Testis (tissue), 5 donors: ENCODE data around the gene CHRNB4. TPM values are rescaled to one million over a fixed set of nuclear protein-coding genes. Genes with fewer than 3 reads are reported as not detected.
A peak's percentile ranks its signal among the peaks of the same experiment; 100 is the strongest.

Experiments
- DNase-seq: peaks from one replicate; pipeline ENCODE4 v3.0.0-alpha.2; 2019
- H3K27ac ChIP-seq, 2 donors: fragments of 200-600 bp; sonication (generic); one replicate each; pipeline ENCODE4 v1.5.1; 2019
- H3K27me3 ChIP-seq: fragments of 200-600 bp; sonication (generic); one replicate; pipeline ENCODE4 v1.5.1; 2019
- H3K36me3 ChIP-seq: fragments of 200-600 bp; sonication (generic); one replicate; pipeline ENCODE4 v1.5.1; 2017; ENCODE audit warnings: low read depth; ENCODE audit errors: missing control alignments
- H3K4me1 ChIP-seq: fragments of 200-600 bp; sonication (generic); one replicate; pipeline ENCODE4 v1.5.1; 2019
- H3K4me3 ChIP-seq, 2 donors: fragments of 200-600 bp; sonication (generic); one replicate each; pipeline ENCODE4 v1.5.1; 2017 to 2019
- H3K9me3 ChIP-seq: fragments of 200-600 bp; sonication (generic); one replicate; pipeline ENCODE4 v1.5.1; 2017
- POLR2A ChIP-seq: fragments of 450-650 bp; IDR thresholded peaks from one replicate; pipeline ENCODE4 v1.6.1; 2017; ENCODE audit warnings: antibody characterized with exemption, mild to moderate bottlenecking, moderate library complexity
- WGBS, 2 donors: methylation state at CpG; one replicate each; pipeline ENCODE4 v1.1.5; 2018; 5-methylcytosine and 5-hydroxymethylcytosine counted together
- intact Hi-C: fragments of 100-400 bp; cut with DNase I; formaldehyde crosslinking; loops from one replicate; pipeline ENCODE4 v1.15.1; 2023; ENCODE audit warnings: low total_unique reads
- long read RNA-seq, 2 donors: transcript quantifications; one replicate each; lab custom pipeline, GENCODE V29; 2026
- polyA plus RNA-seq: library from polyadenylated mRNA; stranded (reverse); fragments of 350-450 nt; fragmentation: Illumina TruSeq; extraction: RNeasy Lipid Tissue Mini Kit (QIAGEN cat#74804); gene quantifications from one replicate; pipeline ENCODE4 v1.2.3, GENCODE V29; 2014; ENCODE audit warnings: low read depth, low replicate concordance; ENCODE audit not compliant: insufficient read depth
- total RNA-seq, 2 donors: library from RNA; depleted of rRNA; stranded (reverse); fragments of >200 nt; gene quantifications; one replicate each; pipeline ENCODE4 v1.2.3, GENCODE V29; 2016
- TF ChIP-seq, protein P1 (sequence below), 3 experiments: fragments of 450-650 bp in 2 of 3; fragments of 200-600 bp in 1 of 3; sonication (generic) in 1 of 3; IDR thresholded peaks; one replicate each; pipeline ENCODE4 v1.5.1; 2016 to 2019; ENCODE audit warnings: antibody characterized with exemption in 3 of 3, mild to moderate bottlenecking in 2 of 3, moderate library complexity in 1 of 3

CHRNB4 gene, protein sequence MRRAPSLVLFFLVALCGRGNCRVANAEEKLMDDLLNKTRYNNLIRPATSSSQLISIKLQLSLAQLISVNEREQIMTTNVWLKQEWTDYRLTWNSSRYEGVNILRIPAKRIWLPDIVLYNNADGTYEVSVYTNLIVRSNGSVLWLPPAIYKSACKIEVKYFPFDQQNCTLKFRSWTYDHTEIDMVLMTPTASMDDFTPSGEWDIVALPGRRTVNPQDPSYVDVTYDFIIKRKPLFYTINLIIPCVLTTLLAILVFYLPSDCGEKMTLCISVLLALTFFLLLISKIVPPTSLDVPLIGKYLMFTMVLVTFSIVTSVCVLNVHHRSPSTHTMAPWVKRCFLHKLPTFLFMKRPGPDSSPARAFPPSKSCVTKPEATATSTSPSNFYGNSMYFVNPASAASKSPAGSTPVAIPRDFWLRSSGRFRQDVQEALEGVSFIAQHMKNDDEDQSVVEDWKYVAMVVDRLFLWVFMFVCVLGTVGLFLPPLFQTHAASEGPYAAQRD
- total RNA-seq (1 to 10 TPM; 7.4 to 8.0 TPM), polyA plus RNA-seq (13.1 TPM)
- long read RNA-seq, donor 1, partial matches to known transcripts: 0 of 3 reads
- long read RNA-seq, donor 1, other reads (novel, unspliced or antisense): 0 of 3 reads
- long read RNA-seq, donor 2: 0 reads

DNA sequence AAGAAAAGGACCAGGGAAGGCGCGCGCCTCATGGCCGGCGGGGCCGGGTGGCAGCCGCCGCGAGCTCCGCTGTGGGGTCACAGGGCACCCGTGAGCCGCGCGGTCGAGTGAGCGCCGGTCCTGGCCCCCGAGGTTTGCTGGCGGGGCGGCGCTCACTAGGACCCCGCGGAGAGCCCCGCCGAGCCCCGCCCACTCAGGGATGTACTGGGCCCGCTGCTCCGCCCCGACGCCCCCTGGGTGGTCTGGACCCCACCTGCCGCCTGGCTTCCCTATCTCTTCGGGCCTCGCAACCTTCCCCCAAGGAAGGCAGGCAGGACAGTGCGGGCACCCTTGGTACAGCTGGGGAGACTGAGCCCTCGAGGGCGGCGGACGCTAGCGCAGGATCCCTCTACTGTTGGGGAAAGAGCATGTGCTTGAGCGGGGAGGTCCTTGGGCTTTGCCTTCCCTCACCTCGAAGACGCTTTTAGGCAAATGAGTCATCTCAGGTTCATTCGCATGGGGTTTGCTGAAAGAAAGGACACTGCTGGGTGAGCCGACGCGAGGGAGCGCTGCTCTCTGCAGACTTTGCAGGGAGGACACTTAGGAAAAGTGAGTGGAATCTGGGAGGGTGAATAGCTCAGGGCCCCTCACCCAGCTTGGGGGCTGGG lies at the start of gene CHRNB4:
Gene CHRNB4, minus strand, starts transcription at position 109 of the 647 bp plus-strand sequence. Its CDS starts 77 bp downstream, at position 32.
- Histone ChIP-seq H3K4me1 (peaks cover 4% of the 10 kb centered on the region), H3K4me3 (peak within 1 kb of the TSS; percentile 37 to 62), H3K27ac (no peak within 1 kb of the TSS), H3K36me3 (no peaks in the 10 kb centered on the region), H3K9me3 (no peaks in the 10 kb centered on the region), H3K27me3 (no peaks in the 10 kb centered on the region)
- DNase-seq: peak; percentile 61
- intact Hi-C loops: no loop called here
- TF ChIP-seq, protein P1, sequence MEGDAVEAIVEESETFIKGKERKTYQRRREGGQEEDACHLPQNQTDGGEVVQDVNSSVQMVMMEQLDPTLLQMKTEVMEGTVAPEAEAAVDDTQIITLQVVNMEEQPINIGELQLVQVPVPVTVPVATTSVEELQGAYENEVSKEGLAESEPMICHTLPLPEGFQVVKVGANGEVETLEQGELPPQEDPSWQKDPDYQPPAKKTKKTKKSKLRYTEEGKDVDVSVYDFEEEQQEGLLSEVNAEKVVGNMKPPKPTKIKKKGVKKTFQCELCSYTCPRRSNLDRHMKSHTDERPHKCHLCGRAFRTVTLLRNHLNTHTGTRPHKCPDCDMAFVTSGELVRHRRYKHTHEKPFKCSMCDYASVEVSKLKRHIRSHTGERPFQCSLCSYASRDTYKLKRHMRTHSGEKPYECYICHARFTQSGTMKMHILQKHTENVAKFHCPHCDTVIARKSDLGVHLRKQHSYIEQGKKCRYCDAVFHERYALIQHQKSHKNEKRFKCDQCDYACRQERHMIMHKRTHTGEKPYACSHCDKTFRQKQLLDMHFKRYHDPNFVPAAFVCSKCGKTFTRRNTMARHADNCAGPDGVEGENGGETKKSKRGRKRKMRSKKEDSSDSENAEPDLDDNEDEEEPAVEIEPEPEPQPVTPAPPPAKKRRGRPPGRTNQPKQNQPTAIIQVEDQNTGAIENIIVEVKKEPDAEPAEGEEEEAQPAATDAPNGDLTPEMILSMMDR (IDR thresholded peaks at IDR 0.05): no peak
- no peak for TF ChIP-seq POLR2A
- WGBS, 2 donors: 19 to 26% methylated on average over 7 to 30 of the region's 47 CpGs

GRCh38 chr15:78689626-78690025 lies 48.6 kb upstream of the CHRNB4 start:
- DNase-seq: no peak
- H3K4me1 ChIP-seq: no peaks in the 10 kb centered on the region
- no peaks in the 10 kb centered on the region for H3K36me3 ChIP-seq
- no peaks in the 10 kb centered on the region for H3K27me3 ChIP-seq
- intact Hi-C loops: no loop called here
- H3K4me3 ChIP-seq: no peak overlapping the region
- no peaks in the 10 kb centered on the region for H3K9me3 ChIP-seq
- no peak overlapping the region for H3K27ac ChIP-seq
- TF ChIP-seq POLR2A: no peak
- TF ChIP-seq, protein P1 (IDR thresholded peaks at IDR 0.05): no peak

GRCh38 chr15:78685925-78686324 lies 44.9 kb upstream of the CHRNB4 start:
- H3K4me1 ChIP-seq: no peaks in the 10 kb centered on the region
- H3K36me3 ChIP-seq: no peaks in the 10 kb centered on the region
- TF ChIP-seq, protein P1 (IDR thresholded peaks at IDR 0.05): no peak
- TF ChIP-seq POLR2A: no peak
- no peak overlapping the region for H3K27ac ChIP-seq
- 74 to 88% methylated on average over 8 of the region's 8 CpGs for WGBS, 2 donors
- H3K27me3 ChIP-seq: no peaks in the 10 kb centered on the region
- intact Hi-C loops: no loop called here
- no peak overlapping the region for H3K4me3 ChIP-seq
- H3K9me3 ChIP-seq: no peaks in the 10 kb centered on the region
- DNase-seq: no peak

DNA sequence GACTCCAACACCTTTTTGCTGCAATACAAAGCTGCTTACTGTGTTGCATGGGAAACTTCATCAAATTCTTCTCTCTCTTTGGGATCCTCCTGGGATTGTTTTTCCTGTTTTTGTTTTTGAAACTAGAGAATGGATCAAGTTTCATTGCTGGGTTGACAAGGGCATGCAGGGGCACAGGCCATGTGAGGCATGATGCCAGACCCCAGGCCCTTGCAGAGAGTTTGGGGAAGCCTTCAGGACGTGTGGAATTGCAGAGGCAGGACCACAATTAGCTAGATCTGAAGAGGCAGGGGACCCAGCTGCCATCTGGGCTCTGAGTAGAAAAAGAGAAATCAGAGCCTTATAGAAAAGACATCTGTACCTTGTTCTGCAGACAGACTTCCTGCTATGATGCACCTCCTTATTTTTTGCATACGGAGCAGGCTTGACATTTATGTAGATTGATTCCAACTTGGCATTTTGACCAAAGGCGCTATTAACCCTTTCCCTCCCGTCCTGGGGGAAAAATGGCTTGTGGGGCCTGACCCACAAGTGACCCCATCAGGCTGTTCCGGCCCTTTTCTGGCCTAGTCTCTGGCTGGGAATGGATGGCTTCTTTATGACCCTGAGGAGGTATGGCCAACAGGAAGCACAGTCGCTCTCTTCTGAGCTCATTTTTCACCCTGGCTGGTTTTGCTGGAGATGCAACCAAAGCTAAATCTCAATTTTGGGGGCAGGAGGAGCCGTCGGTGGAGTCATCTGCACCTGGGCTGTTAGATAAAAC lies 44.3 kb upstream of the CHRNB4 start:
- H3K27ac ChIP-seq: no peak overlapping the region
- H3K9me3 ChIP-seq: no peaks in the 10 kb centered on the region
- TF ChIP-seq, protein P1 (IDR thresholded peaks at IDR 0.05): no peak
- TF ChIP-seq POLR2A: no peak
- H3K4me1 ChIP-seq: no peaks in the 10 kb centered on the region
- no peaks in the 10 kb centered on the region for H3K36me3 ChIP-seq
- H3K27me3 ChIP-seq: no peaks in the 10 kb centered on the region
- intact Hi-C loops: no loop called here
- no peak overlapping the region for H3K4me3 ChIP-seq
- no peak for DNase-seq
- 24 to 44% methylated on average over 8 of the region's 8 CpGs for WGBS, 2 donors
